HEK293T (cell line): ENCODE results near the gene KLK5.

Experiments used
- CTCF ChIA-PET: fragments of 350-600 bp; formaldehyde crosslinking; extraction: SDS; loops from one replicate; lab custom pipeline; 2021; ENCODE audit warnings: antibody characterized with exemption, inconsistent platforms; lab: Yijun Ruan, JAX
- POLR2A ChIA-PET: fragments of 350-600 bp; formaldehyde crosslinking; extraction: SDS; loops from one replicate; lab custom pipeline; 2020; ENCODE audit warnings: antibody characterized with exemption, inconsistent platforms; lab: Yijun Ruan, JAX
- DNase-seq: peaks from one replicate; pipeline ENCODE4 v3.0.0; 2012; ENCODE audit warnings: mixed read lengths; ENCODE audit errors: extremely low spot score
- ARNT ChIP-seq: fragments of 450-650 bp; IDR thresholded peaks from 2 replicates; pipeline ENCODE4 v1.6.1; 2017; ENCODE audit warnings: mild to moderate bottlenecking
- BHLHE40 ChIP-seq: fragments of 450-650 bp; IDR thresholded peaks from 2 replicates; pipeline ENCODE4 v1.6.1; 2016; ENCODE audit warnings: mild to moderate bottlenecking, moderate library complexity, borderline replicate concordance
- CTBP1 ChIP-seq: fragments of 450-650 bp; IDR thresholded peaks from 2 replicates; pipeline ENCODE4 v1.6.1; 2016; ENCODE audit warnings: borderline replicate concordance
- ELF4 ChIP-seq: fragments of 450-650 bp; IDR thresholded peaks from 2 replicates; pipeline ENCODE4 v1.6.1; 2017; ENCODE audit warnings: antibody characterized with exemption
- FOXA1 ChIP-seq: fragments of 450-650 bp; IDR thresholded peaks from 2 replicates; pipeline ENCODE4 v1.6.1; 2016; ENCODE audit warnings: mild to moderate bottlenecking
- FOXK2 ChIP-seq: fragments of 450-650 bp; IDR thresholded peaks from 2 replicates; pipeline ENCODE4 v1.6.1; 2016; ENCODE audit warnings: mild to moderate bottlenecking
- FOXM1 ChIP-seq: fragments of 450-650 bp; IDR thresholded peaks from 2 replicates; pipeline ENCODE4 v1.6.1; 2017; ENCODE audit warnings: mild to moderate bottlenecking, borderline replicate concordance
- HDGF ChIP-seq: fragments of 450-650 bp; IDR thresholded peaks from 2 replicates; pipeline ENCODE4 v1.6.1; 2017; ENCODE audit warnings: antibody characterized with exemption, borderline replicate concordance
- L3MBTL2 ChIP-seq: fragments of 450-650 bp; conservative IDR thresholded peaks from 2 replicates; pipeline ENCODE4 v1.6.1; 2016; ENCODE audit warnings: mild to moderate bottlenecking
- LEF1 ChIP-seq: fragments of 450-650 bp; IDR thresholded peaks from 2 replicates; pipeline ENCODE4 v1.6.1; 2017; ENCODE audit warnings: mild to moderate bottlenecking, borderline replicate concordance
- NFRKB ChIP-seq: fragments of 450-650 bp; IDR thresholded peaks from 2 replicates; pipeline ENCODE4 v1.6.1; 2016; ENCODE audit warnings: mild to moderate bottlenecking, moderate library complexity
- SP1 ChIP-seq: fragments of 450-650 bp; IDR thresholded peaks from 2 replicates; pipeline ENCODE4 v1.6.1; 2017
- SUZ12 ChIP-seq: fragments of 450-650 bp; IDR thresholded peaks from 2 replicates; pipeline ENCODE4 v1.6.1; 2016; ENCODE audit warnings: mild to moderate bottlenecking
- TARDBP ChIP-seq: fragments of 450-650 bp; IDR thresholded peaks from 2 replicates; pipeline ENCODE4 v1.6.1; 2016
- ZNF384 ChIP-seq: fragments of 450-650 bp; IDR thresholded peaks from 2 replicates; pipeline ENCODE4 v1.6.1; 2016
- TF ChIP-seq, protein P1 (sequence below): fragments of 450-650 bp; IDR thresholded peaks from 2 replicates; pipeline ENCODE4 v1.6.1; 2016

Gene KLK5

DNA sequence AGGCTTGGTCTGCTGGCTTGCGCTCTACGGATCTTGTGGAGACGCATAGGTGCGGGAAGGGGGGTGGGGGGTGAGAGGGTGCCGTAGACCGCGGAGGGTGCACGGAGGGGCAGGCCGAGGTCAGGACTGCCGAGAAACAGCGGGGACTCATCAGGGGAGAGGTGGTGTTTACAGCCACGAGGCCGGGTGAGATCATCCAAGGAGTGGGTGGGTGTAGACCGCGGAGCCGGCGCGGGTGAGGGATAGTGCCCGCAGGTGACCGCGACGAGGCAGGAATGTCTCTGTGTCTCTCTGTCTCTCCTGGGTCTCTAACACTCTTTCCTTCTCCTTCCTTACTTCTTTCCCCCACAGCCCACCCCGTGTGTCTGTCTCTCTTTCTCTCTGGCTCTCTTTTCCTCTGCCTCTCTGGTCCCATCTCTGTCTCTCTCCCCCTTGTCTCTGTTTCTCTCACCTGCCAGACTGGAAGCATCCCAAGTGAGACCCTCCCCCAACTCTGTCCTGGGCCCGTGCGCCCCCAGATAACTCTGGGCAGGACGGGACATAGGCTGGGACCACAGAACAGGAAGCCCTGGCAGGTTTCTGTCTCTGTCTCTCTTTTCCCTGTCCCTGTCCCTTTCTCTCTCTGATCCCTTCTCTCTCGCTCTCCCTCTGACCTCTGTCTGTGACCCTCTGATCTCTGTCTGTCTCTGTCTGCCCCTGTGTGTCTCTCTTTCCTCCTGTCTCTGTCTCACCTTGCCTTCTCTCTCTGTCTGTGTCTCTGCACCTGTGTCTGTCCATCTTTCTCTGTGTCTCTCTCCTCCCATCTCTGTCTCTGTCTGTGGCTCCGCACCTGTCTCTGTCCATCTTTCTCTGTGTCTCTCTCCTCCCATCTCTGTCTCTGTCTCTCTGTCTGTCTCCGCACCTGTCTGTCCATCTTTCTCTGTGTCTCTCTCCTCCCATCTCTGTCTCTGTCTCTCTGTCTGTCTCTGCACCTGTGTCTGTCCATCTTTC is 39.8 kb downstream of the KLK5 start:
- no peak for DNase-seq
- POLR2A ChIA-PET = no interaction called here
- CTCF ChIA-PET = interaction anchor here (1.4 kb wide), 1 partner anchor 9 kb away, joined by 5 read pairs; no protein-coding TSS in a partner anchor
- no peak for TF ChIP-seq NFRKB
- TF ChIP-seq, protein P1, sequence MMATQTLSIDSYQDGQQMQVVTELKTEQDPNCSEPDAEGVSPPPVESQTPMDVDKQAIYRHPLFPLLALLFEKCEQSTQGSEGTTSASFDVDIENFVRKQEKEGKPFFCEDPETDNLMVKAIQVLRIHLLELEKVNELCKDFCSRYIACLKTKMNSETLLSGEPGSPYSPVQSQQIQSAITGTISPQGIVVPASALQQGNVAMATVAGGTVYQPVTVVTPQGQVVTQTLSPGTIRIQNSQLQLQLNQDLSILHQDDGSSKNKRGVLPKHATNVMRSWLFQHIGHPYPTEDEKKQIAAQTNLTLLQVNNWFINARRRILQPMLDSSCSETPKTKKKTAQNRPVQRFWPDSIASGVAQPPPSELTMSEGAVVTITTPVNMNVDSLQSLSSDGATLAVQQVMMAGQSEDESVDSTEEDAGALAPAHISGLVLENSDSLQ = no peak
- no peak for TF ChIP-seq HDGF
- no peak for TF ChIP-seq ZNF384
- no peak for TF ChIP-seq SP1
- no peak for TF ChIP-seq SUZ12
- no peak for TF ChIP-seq LEF1
- TF ChIP-seq FOXM1 = no peak
- TF ChIP-seq CTBP1 = no peak
- TF ChIP-seq ARNT = no peak
- TF ChIP-seq FOXA1 = no peak
- no peak for TF ChIP-seq L3MBTL2
- TF ChIP-seq FOXK2 = no peak
- no peak for TF ChIP-seq BHLHE40
- TF ChIP-seq ELF4 = no peak

DNA sequence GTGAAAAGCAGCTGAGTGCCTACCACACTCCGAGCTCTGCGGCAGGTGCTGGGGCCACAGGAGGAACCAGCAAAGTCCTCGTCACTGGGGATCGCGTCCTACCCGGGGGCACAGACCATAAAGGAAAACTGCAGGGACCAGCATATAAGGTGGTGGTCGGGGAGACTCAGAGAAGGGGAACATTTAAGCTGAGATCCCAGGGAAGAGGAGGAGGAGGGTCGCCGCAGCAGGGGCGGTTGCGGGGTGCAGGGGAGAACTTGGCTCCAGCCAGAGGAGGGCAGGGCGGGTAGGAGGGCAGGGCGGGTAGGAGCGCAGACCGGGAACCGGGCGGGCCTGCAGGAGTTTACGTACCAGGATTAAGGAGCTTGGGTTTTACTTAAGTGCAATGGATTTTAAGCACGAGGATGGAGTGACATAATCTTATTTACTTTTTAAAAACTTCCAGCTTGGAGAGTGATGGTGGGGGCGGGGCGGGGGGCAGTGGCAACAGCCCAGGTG is 40.7 kb downstream of the KLK5 start:
- ChIA-PET CTCF (interaction anchor here (1.4 kb wide), 1 partner anchor 10 kb away, joined by 5 read pairs; no protein-coding TSS in a partner anchor), POLR2A (no interaction called here)
- no peak for TF ChIP-seq L3MBTL2
- no peak for TF ChIP-seq ARNT
- no peak for TF ChIP-seq ELF4
- no peak for DNase-seq

DNA sequence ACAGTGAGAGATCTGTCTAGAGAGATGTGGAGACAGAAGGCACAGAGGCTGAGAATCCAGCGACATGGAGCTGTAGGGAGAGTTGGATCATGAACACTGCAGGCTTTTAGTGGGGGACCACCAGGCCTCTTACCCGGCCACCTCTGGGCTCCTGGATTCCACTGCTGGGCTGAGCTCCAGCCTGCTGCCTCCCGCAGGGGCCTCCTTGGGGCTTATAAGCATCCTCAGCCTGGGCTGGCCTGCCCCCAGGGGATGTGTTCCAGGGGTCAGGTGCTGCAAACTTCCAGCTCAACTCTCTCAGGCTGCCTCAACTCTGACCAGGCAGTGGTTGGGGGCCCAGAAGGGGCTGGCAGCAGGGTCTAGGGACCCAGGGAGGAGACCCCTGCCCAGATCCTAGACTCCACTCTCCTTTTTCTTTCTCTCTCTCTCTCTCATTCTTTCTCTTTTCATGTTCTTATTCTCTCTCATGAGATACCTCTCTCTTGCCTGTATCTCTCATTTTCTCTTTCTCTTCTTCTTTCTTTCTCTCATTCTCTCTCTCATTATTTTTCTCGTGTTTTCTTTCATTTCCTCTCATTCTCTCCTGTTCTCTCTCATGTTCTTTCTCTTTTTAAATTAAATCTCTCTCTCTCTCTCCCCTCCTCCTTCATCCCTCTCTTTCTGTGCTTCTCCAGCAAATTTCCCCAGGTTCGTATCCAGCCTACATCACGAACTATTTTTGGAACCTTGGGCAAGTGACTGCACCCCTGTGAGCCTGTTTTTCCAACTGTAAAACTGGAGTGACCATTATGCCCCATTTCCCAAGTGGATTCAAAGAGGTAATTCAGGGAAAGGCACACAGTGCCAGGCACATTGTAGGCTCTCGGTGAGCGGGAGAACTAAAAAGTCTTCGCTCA is 41.4 kb downstream of the KLK5 start, which contains the start of gene KLK4:
Gene KLK4 (minus strand): TSS at position 190 of the 896 bp plus-strand sequence. CDS start 657 bp downstream, outside the sequence.
- DNase-seq = no peak
- ChIA-PET CTCF (interaction anchor here (1.4 kb wide), 1 partner anchor 11 kb away, joined by 5 read pairs; no protein-coding TSS in a partner anchor), POLR2A (no interaction called here)
- TF ChIP-seq FOXM1 (no peak), CTBP1 (no peak), FOXA1 (no peak), HDGF (no peak), ZNF384 (no peak), ARNT (no peak), SP1 (no peak), BHLHE40 (no peak), L3MBTL2 (no peak), FOXK2 (no peak), LEF1 (no peak), ELF4 (no peak), NFRKB (no peak), TARDBP (no peak)
- TF ChIP-seq, protein P1 = no peak

DNA sequence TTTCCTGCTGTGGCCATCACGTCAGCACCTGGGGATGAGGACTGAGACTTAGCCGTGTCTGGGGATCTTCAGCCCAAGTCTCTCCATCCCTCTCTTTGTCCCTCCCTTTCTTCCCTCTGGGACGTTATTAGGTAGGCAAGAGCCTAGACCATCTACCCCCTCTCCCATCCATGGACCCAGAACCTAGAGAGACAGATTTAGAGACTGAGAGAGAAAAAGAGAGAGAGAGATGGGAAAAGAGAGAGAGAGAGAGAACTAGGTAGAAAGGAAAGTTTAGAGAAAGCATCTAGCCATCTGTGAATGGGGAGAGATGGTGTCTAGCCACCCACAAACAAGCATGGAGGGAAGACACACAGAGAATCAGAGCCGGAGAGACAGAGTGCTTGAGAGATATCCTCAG is 42.1 kb downstream of the KLK5 start:
- CTCF ChIA-PET = no interaction called here
- TF ChIP-seq ZNF384 (no peak), NFRKB (no peak), BHLHE40 (no peak), FOXM1 (no peak), HDGF (no peak), SP1 (no peak), TARDBP (no peak), LEF1 (no peak), FOXK2 (no peak), L3MBTL2 (no peak)
- TF ChIP-seq, protein P1 = no peak
- no peak for DNase-seq
- POLR2A ChIA-PET = no interaction called here

DNA sequence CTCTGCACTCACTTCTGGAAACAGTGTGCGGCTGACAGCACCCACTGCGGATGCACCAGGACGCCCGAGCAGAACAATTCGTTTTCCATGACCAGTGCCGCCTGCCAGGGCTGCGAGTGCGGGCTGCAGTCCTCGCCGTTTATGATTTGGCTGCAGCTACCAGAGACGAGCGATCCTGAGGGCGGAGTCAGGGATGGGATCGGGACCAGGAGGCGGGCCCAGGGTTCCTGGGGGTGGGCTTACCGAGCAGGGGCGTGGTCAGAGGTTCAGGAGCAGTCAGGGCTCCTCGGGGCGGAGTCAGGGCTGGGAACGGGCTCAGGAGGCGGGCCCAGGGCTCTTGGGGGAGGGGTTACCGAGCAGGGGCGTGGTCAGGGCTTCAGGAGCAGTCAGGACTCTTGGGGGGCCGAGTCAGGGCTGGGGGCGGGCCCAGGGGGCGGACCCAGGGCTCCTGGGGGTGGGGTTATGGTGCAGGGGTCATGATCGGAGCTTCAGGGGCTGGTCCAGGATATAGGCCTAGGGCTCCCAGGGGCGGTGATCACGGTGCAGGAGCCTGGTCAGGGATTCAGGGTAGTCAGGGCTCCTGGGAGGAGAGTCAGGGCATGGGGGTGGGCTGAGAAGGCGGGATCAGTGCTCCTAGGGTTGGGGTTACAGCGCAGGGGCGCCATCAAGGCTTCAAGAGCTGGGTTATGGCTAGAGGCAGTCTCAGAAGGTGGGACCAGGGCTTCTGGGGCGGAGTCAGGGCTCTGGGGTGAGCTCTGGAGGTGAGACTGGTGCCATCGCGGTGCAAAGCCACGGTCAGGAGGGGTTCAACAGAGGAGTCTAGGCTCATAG is 43.4 kb downstream of the KLK5 start:
- POLR2A ChIA-PET = interaction anchor here (1.2 to 1.5 kb wide), 3 partner anchors 105 to 185 kb away, joined by 5 to 7 read pairs (median 6); no protein-coding TSS in a partner anchor
- TF ChIP-seq NFRKB = no peak
- no peak for TF ChIP-seq ZNF384
- no peak for TF ChIP-seq ELF4
- no peak for TF ChIP-seq SUZ12
- no peak for TF ChIP-seq ARNT
- TF ChIP-seq BHLHE40 = no peak
- TF ChIP-seq L3MBTL2 = no peak
- TF ChIP-seq SP1 = no peak
- TF ChIP-seq, protein P1 = no peak
- TF ChIP-seq FOXM1 = no peak
- TF ChIP-seq LEF1 = no peak
- no peak for TF ChIP-seq TARDBP
- no peak for TF ChIP-seq FOXK2
- TF ChIP-seq CTBP1 = no peak
- TF ChIP-seq HDGF = no peak
- no peak for TF ChIP-seq FOXA1
- peak; percentile 98 for DNase-seq
- CTCF ChIA-PET = no interaction called here
